ENCODE results near the gene MUC20. TPM values are rescaled to one million over a fixed set of nuclear protein-coding genes. Genes with fewer than 3 reads are reported as not detected.

Gene MUC20
- polyA plus RNA-seq, 1 donor from 2014 or later: 3.0 TPM

DNA sequence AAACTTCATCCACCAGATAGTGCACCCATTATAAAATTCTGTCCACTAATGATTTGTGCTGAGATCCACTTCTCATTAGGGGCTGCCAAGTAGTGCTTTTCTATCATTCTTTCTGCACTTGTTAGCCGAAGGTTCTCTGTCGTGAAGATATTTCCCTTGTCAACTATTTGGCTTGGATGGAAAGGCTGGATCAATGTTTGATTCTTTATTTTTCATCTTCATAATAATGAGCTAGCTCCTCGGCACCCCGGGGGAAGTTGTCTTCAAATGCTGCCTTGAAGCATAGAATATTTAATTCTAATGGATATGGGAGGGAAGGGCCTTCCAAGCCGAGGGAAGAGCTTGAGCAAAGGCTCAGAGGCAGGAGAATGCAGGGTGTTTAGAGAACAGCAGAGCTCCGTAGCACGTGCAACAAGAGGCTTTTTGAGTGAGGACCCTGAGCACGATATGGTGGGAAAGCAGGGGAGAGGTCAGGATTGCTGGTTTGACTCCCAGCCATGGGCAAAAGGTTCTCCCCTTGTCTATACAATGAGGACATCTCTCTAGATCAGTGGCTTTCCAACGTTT is 16.3 kb upstream of the MUC20 start:
- Histone ChIP-seq H2AFZ (ENCODE audit: low read depth, low read length) (no peak overlapping the region), H3K4me3 (ENCODE audit: low read length) (no peak overlapping the region), H3K9ac (ENCODE audit: low read length) (no peak overlapping the region), H3F3A (ENCODE audit: insufficient read depth, low read length, poor library complexity, severe bottlenecking) (no peaks in the 10 kb centered on the region), H4K20me1 (ENCODE audit: insufficient read depth) (no peaks in the 10 kb centered on the region), H3K9me2 (ENCODE audit: insufficient read depth, low read length) (no peaks in the 10 kb centered on the region), H3K4me2 (ENCODE audit: low read length) (no peak overlapping the region), H3K9me3 (ENCODE audit: low read length) (no peaks in the 10 kb centered on the region), H3K27me3 (ENCODE audit: insufficient read depth, low read depth, low read length) (no peaks in the 10 kb centered on the region), H3K27ac (ENCODE audit: low read length) (no peak overlapping the region), H3K79me2 (replicated peaks; ENCODE audit: insufficient read depth, low read length) (no peaks in the 10 kb centered on the region), H3K36me3 (ENCODE audit: insufficient read depth, low read length) (peaks cover 10% of the 10 kb centered on the region)
- TF ChIP-seq RAD21 (conservative IDR thresholded peaks at IDR 0.05) (no peak), MXI1 (conservative IDR thresholded peaks at IDR 0.05; ENCODE audit: poor library complexity, severe bottlenecking) (no peak), SMC3 (conservative IDR thresholded peaks at IDR 0.05; ENCODE audit: poor library complexity) (no peak), TAF1 (IDR thresholded peaks at IDR 0.05; ENCODE audit: low read depth) (no peak), EP300 (conservative IDR thresholded peaks at IDR 0.05; ENCODE audit: poor library complexity, severe bottlenecking) (no peak), EZH2 (IDR thresholded peaks at IDR 0.05; ENCODE audit: borderline replicate concordance, insufficient read depth, low read length, poor library complexity, severe bottlenecking) (no peak), POLR2AphosphoS5 (IDR thresholded peaks at IDR 0.05) (no peak)
- TF ChIP-seq, protein P1, sequence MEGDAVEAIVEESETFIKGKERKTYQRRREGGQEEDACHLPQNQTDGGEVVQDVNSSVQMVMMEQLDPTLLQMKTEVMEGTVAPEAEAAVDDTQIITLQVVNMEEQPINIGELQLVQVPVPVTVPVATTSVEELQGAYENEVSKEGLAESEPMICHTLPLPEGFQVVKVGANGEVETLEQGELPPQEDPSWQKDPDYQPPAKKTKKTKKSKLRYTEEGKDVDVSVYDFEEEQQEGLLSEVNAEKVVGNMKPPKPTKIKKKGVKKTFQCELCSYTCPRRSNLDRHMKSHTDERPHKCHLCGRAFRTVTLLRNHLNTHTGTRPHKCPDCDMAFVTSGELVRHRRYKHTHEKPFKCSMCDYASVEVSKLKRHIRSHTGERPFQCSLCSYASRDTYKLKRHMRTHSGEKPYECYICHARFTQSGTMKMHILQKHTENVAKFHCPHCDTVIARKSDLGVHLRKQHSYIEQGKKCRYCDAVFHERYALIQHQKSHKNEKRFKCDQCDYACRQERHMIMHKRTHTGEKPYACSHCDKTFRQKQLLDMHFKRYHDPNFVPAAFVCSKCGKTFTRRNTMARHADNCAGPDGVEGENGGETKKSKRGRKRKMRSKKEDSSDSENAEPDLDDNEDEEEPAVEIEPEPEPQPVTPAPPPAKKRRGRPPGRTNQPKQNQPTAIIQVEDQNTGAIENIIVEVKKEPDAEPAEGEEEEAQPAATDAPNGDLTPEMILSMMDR (IDR thresholded peaks at IDR 0.05; ENCODE audit: poor library complexity, severe bottlenecking): no peak
- TF ChIP-seq, protein P2, sequence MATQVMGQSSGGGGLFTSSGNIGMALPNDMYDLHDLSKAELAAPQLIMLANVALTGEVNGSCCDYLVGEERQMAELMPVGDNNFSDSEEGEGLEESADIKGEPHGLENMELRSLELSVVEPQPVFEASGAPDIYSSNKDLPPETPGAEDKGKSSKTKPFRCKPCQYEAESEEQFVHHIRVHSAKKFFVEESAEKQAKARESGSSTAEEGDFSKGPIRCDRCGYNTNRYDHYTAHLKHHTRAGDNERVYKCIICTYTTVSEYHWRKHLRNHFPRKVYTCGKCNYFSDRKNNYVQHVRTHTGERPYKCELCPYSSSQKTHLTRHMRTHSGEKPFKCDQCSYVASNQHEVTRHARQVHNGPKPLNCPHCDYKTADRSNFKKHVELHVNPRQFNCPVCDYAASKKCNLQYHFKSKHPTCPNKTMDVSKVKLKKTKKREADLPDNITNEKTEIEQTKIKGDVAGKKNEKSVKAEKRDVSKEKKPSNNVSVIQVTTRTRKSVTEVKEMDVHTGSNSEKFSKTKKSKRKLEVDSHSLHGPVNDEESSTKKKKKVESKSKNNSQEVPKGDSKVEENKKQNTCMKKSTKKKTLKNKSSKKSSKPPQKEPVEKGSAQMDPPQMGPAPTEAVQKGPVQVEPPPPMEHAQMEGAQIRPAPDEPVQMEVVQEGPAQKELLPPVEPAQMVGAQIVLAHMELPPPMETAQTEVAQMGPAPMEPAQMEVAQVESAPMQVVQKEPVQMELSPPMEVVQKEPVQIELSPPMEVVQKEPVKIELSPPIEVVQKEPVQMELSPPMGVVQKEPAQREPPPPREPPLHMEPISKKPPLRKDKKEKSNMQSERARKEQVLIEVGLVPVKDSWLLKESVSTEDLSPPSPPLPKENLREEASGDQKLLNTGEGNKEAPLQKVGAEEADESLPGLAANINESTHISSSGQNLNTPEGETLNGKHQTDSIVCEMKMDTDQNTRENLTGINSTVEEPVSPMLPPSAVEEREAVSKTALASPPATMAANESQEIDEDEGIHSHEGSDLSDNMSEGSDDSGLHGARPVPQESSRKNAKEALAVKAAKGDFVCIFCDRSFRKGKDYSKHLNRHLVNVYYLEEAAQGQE (IDR thresholded peaks at IDR 0.05; ENCODE audit: borderline replicate concordance): no peak

DNA sequence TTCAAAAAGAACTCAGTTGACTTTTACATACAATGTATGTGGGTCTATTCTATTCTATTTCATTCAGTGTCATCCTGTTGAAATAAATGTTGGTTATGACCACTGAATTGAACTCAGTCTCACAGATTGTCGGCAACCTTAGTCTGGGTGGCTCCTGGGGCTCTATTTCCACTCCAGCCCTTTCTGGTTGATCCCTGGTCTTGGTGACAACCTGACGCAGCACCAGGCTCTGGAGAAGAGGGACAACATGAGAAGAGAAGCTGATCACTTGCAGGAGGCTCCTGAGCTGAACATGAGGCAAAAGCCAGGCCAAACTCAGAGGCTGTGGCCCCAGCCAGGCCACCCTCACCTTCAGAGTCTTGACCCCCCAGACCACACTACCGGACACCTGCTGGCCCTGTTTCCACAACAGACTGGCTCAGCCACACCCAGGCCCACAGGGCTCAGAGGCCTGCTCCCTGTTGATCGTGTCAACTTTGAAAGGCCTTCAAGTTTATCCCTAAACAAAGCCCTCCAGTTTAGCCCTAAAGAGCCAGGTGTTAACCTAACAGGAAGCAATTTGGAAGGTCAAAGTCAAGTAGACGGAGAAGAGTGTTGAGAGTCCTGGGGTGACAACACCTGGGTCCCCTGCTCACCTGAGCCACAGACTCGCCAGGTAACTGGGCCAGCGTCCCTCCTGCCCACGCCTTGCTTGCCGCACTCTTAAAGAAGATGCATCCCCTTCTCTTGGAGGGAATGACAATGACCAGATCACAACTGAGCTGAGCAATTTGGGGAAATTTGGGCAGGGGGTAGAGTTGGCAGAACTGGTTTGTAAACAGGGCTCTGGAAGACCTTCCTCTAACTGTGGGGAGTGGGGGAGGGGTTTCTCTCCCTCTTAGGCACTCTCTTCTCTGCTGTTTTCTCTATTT is 15.4 kb upstream of the MUC20 start:
- Histone ChIP-seq H2AFZ (ENCODE audit: low read depth, low read length) (no peak overlapping the region), H3F3A (ENCODE audit: insufficient read depth, low read length, poor library complexity, severe bottlenecking) (no peaks in the 10 kb centered on the region), H3K27ac (ENCODE audit: low read length) (no peak overlapping the region), H4K20me1 (ENCODE audit: insufficient read depth) (no peaks in the 10 kb centered on the region), H3K36me3 (ENCODE audit: insufficient read depth, low read length) (peaks cover 15% of the 10 kb centered on the region), H3K9ac (ENCODE audit: low read length) (no peak overlapping the region), H3K4me3 (ENCODE audit: low read length) (no peak overlapping the region), H3K79me2 (replicated peaks; ENCODE audit: insufficient read depth, low read length) (no peaks in the 10 kb centered on the region), H3K4me2 (ENCODE audit: low read length) (no peak overlapping the region), H3K9me2 (ENCODE audit: insufficient read depth, low read length) (no peaks in the 10 kb centered on the region), H3K27me3 (ENCODE audit: insufficient read depth, low read depth, low read length) (no peaks in the 10 kb centered on the region), H3K9me3 (ENCODE audit: low read length) (no peaks in the 10 kb centered on the region)
- TF ChIP-seq, protein P1 (IDR thresholded peaks at IDR 0.05; ENCODE audit: poor library complexity, severe bottlenecking): no peak
- no peak for TF ChIP-seq POLR2AphosphoS5 (IDR thresholded peaks at IDR 0.05)
- no peak for TF ChIP-seq TAF1 (IDR thresholded peaks at IDR 0.05; ENCODE audit: low read depth)
- TF ChIP-seq MXI1 (conservative IDR thresholded peaks at IDR 0.05; ENCODE audit: poor library complexity, severe bottlenecking): no peak
- TF ChIP-seq RAD21 (conservative IDR thresholded peaks at IDR 0.05): no peak
- no peak for TF ChIP-seq EZH2 (IDR thresholded peaks at IDR 0.05; ENCODE audit: borderline replicate concordance, insufficient read depth, low read length, poor library complexity, severe bottlenecking)
- no peak for TF ChIP-seq SMC3 (conservative IDR thresholded peaks at IDR 0.05; ENCODE audit: poor library complexity)
- no peak for TF ChIP-seq EP300 (conservative IDR thresholded peaks at IDR 0.05; ENCODE audit: poor library complexity, severe bottlenecking)
- TF ChIP-seq, protein P2 (IDR thresholded peaks at IDR 0.05; ENCODE audit: borderline replicate concordance): no peak
